Activated CD4-positive, alpha-beta T cell treated with anti-CD3 and anti-CD28 coated beads for 48 hours (primary cell): ENCODE data around the gene BCS1L.

Source experiments
- DNase-seq: peaks from one replicate; pipeline ENCODE4 v3.0.0-alpha.2; 2020

Gene BCS1L

DNA sequence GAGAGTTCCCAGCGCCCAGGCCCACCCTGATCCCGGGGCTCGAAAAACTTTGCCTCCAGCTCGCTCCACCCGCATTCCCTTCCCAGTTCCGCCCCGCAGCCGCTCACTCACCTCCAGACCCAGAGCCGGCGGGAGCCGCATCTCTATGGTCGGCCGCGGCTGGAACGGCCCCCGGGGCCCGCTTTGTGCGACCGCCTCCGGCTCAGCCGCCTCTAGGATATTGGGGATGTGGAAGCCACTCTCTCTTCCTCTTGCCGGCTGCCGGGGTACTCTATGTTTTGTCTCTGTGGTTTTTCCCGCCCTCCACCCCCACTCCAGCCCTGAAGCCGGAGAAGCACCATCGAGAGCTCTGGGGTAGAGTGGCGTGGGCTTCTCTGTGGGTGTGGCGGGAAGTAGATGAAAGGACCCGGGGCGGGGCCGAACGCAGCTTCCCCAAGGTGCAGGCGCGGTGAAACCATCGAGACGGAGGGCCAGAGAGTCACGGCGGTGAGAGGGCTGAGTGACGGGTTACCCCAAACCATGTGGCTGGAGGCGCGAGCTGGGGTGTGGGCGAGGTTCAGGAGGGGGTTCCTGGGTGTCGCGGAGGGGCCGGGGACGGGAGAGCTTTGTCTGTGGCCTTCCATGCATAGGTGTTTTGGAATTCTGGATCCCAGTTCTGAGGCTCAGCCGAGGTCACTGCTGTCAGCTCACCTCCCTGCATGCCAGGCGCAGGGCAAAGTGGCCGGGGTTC is at the start of gene BCS1L, which contains the start of gene ZNF142:
Gene BCS1L, plus strand, starts transcription at position 426 of the 730 bp plus-strand sequence. CDS start 1,305 bp downstream, outside the sequence.
Gene ZNF142, minus strand, starts transcription at position 366 of the 730 bp plus-strand sequence. CDS start 3,194 bp downstream, outside the sequence.
- DNase-seq: peak; percentile 98

- DNase-seq: no peak
These were observed 43.6 kb upstream of the BCS1L start for GRCh38 chr2:218615868-218616315.

GRCh38 chr2:218618102-218618860 is 41.2 kb upstream of the BCS1L start:
- no peak for DNase-seq

- DNase-seq: no peak
These were observed 38.5 kb upstream of the BCS1L start for GRCh38 chr2:218621007-218621406.

GRCh38 chr2:218622606-218623365 is 36.7 kb upstream of the BCS1L start:
- no peak for DNase-seq

DNA sequence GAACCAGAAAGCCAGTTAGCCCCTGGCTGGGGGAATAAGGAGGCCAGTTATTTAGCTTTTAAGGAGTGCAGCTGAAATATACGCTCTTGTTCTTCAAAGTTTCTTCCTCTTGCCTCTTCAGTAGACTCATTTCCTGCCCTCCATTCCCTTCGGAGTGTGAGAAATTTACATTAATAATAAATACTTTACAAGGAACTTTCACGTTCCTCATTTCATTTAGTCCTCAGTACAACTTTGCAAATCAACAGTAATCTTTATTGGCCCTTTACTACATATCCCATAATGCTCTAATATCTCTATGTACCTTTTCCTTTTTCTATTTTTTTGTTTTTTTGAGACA is 36.1 kb upstream of the BCS1L start:
- DNase-seq: no peak

- no peak for DNase-seq
These were observed 33.1 kb upstream of the BCS1L start for GRCh38 chr2:218626369-218626768.

GRCh38 chr2:218627939-218628338 is 31.5 kb upstream of the BCS1L start:
- no peak for DNase-seq

GRCh38 chr2:218631837-218632236 is 27.6 kb upstream of the BCS1L start:
- no peak for DNase-seq

DNA sequence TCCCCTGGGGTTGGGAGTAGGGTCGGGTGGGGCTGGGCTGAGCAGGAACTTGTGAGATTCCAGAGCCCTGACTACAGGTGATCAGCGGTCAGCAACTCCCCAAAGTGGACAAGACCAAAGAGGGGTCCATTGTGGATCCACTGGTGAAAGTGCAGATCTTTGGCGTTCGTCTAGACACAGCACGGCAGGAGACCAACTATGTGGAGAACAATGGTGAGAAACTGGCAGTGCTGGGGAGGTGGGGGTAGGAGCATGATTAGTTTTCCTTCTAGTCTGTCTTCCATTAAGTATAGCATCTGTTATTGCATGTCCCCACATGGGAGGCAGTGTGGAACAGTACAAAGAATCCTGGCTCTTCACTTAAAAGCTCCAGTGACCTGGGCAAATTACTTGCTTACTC is 23.8 kb upstream of the BCS1L start:
- DNase-seq: no peak

DNA sequence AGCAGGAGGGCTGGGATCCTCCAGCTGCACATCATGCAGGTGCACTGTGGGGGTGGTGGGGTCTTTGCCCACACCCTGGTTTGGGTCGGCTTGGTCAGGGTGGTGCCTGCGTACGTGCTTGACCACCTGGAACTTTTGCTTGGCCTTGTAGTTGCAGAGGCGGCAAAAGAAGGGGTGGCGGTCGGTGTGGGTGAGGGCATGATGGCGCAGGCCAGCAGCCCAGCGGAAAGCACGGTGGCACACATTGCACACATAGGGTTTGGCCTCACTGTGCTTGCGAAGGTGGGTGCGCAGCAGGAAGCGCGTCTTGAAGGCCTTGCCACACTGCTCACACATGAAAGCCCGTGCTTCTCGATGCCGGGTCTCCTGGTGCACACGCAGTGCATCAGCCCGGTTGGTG is 21.1 kb upstream of the BCS1L start:
- no peak for DNase-seq

DNA sequence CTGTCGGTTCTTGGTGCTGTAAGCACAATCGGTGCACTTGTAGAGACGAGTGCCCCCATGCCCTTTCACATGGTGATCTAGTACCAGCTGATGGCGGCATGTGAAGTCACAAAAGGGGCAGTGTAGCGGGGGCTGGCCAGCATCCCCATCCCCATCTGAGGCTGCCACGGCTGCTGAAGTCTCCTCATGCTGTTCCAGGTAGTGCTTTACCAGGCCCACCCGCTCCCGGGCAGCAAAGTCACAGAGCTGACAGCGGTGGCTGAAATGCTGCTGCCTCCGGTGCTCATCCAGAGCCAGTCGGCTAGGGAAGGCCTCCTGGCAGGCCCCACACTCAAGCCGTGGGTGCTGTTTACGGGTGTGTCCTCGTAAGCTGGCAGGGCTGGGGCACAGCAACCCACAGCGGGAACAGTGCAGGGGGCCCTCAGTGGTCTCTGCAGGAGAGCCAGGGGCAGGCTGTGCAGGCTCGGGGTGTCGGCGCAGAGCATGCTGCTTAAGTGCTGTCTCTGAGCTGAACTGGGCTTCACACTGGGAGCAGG is 17.3 kb upstream of the BCS1L start:
- no peak for DNase-seq

GRCh38 chr2:218642786-218643185 is 16.7 kb upstream of the BCS1L start:
- no peak for DNase-seq

DNA sequence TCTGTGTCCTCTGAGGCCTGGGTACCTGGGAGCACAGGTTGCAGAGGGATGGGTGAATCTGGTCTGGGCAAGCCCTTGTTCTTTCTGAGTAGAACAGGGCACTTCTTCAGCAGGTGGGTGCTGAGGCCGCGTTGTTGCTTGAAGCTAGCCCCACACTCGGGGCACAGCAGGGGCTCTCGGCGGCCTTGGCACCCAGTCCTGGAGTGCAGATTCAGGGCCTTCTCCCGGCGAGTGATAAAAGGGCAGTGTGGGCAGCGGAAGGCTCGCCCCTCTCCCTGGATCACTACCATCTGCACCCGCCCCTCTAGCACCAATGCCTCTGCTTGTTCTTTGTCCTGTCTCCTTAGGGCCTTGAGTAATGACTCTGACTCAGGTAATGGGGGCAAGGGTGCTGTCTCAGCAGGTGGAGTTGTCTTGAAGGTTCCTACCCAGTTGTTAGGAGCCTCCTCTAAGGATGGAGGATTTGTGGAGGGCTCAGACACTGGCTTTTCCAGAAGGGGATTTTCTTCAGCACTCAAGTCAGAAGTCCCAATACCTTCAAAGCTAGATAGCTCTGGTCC is 15.7 kb upstream of the BCS1L start:
- no peak for DNase-seq

- DNase-seq: no peak
These were observed 14.8 kb upstream of the BCS1L start for GRCh38 chr2:218644721-218645120.

DNA sequence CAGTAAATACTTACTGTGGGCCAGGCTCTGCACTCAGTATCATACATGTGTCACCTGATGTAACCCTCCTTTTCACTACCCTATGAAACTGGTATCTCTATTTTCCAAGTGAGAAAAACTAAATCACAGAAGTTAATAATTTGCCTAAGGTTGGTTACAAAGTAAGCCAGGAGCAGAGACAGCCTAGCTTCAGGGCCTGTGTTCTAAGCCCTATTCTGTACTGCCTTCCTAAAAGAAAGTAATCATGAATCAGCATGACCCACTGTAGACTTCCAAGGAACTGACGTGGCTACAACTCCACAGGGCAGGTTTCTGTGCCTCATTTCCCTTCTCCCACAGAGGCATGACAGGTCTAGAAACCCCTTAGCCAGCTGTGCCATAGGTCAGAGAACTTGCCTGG is 14.4 kb upstream of the BCS1L start:
- no peak for DNase-seq

- peak; percentile 65 for DNase-seq
These were observed 11.2 kb upstream of the BCS1L start for GRCh38 chr2:218648088-218648786.

DNA sequence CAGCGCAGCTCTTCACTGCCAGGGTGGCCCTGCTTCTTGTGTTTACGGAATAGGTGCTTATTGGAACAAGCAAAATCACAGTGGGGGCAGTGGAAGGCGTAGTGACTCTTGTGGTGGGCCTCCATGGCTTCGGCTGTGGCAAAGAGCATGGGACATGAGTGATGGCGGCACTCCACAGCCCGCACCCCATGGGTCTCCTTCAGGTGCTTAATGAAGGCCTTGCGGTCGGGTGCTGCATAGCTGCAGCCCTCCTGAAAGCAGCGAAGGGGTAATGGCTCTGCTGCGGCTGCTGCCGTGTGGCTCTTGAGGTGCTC is 10.7 kb upstream of the BCS1L start:
- no peak for DNase-seq

- no peak for DNase-seq
These were observed 3.7 kb upstream of the BCS1L start for GRCh38 chr2:218655751-218656150.

GRCh38 chr2:218658671-218659257 is 719 bp upstream of the BCS1L start:
- peak; percentile 66 for DNase-seq

DNA sequence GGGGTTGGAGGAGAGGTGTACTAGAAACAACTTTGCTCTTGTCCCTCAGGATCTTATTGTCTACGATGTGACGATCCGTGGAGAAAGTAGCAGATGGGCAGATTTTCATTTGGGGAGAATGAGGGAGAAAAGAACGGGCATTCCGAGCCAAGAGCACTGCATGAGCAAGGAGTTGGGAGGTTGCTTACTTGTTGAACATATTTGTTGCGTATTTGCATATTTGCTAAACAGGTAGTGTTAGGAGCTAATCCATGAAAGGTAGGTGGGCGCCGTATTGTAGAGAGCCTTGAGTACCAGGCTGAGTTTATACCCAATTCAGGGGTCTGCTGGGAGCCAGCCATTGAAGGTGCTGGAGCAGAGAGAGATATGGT is 490 bp downstream of the BCS1L start:
- no peak for DNase-seq

GRCh38 chr2:218662377-218662776 is 2.9 kb downstream of the BCS1L start:
- DNase-seq: no peak
